ENCODE measurements around the gene PPIP5K1. TPM values are rescaled to one million over a fixed set of nuclear protein-coding genes. Genes with fewer than 3 reads are reported as not detected.
A peak's percentile ranks its signal among the peaks of the same experiment; 100 is the strongest.

The PPIP5K1 gene
- total and polyA plus RNA-seq, 10 donors: 4.5 to 62.0 (median 36.3) TPM

GRCh38 chr15:43514241-43515057 is 75.6 kb downstream of the PPIP5K1 start:
- TF ChIP-seq POLR2A (IDR thresholded peaks at IDR 0.05) (no peak), CTCF (IDR thresholded peaks at IDR 0.05 in 8 of 11, conservative IDR thresholded peaks at IDR 0.05 in 3 of 11) (peak in 7 of 11 experiments; percentile 13 to 56 (median 43))
- Histone ChIP-seq H3K4me1 (peaks cover 4 to 51% (median 34%) of the 10 kb centered on the region in 6 donors), H3K36me3 (no peaks in the 10 kb centered on the region), H3K9me3 (no peaks in the 10 kb centered on the region), H3K27me3 (replicated peaks in 1 of 7) (peaks cover 0 to 49% (median 21%) of the 10 kb centered on the region in 7 donors), H3K27ac (no peak overlapping the region), H3K4me3 (no peak overlapping the region)
- WGBS, 5 donors: 51 to 67% (median 57%) methylated on average over 4 of the region's 4 CpGs
- intact Hi-C loops (cut with DNase I; ENCODE audit: low total_unique reads): no loop called here
- DNase-seq: no peak

- H3K36me3 ChIP-seq: no peaks in the 10 kb centered on the region
- H3K4me1 ChIP-seq: peaks cover 4 to 49% (median 29%) of the 10 kb centered on the region in 6 donors
- no peak for TF ChIP-seq POLR2AphosphoS5 (IDR thresholded peaks at IDR 0.05)
- TF ChIP-seq POLR2A (IDR thresholded peaks at IDR 0.05): no peak
- TF ChIP-seq CTCF (IDR thresholded peaks at IDR 0.05 in 8 of 11, conservative IDR thresholded peaks at IDR 0.05 in 3 of 11): no peak
- H3K27ac ChIP-seq: no peak overlapping the region
- H3K4me3 ChIP-seq: no peak overlapping the region
- DNase-seq: no peak
- intact Hi-C loops (cut with DNase I; ENCODE audit: low total_unique reads): no loop called here
- WGBS, 5 donors: 69 to 82% (median 78%) methylated on average over 1 of the region's 1 CpG
- no peaks in the 10 kb centered on the region for H3K9me3 ChIP-seq
- H3K27me3 ChIP-seq (replicated peaks in 1 of 7): peaks cover 0 to 41% (median 20%) of the 10 kb centered on the region in 7 donors
Observed at GRCh38 chr15:43513550-43513949, 76.5 kb downstream of the PPIP5K1 start.

DNA sequence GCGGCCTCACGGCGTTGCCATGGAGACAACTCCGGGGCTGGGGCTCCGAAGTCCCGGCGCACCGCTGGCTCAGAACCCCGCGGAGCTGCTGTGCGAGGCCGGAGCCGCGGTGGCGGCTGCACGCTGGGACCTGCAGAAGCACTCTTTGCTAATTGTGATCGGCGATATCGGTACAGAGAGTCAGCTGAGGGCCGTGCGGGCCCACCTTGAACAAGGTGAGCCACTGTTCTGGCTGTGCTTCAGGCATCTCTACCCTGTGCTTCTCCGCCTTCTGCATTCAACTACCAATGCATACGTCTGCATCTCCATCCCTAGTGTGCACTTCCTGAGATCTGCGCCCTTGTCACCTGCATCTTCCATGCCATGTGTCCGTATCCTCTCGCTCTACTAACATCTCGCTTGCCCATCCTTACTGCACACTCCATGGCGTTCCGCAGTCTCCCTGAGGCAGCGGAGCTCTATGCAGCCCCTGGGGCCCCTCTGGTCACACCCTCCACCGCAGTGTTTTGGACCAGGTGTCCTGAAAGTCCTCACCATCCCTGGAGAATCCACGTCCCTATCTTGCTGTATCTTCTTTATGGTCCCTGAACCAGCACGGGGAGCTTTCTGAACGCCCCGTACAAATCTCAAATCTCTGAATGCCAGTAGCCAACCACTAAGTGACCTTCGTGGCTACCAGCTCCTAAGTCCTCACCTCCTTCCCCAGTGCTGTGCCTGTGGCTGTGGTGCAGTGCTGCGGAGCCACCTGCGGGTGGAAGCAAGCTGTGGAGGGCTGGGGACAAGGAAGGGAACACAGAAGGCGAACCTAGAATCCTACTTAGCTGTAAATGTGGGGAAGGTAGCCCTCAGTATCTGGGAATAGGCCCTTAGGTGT is 78.8 kb downstream of the PPIP5K1 start:
- Histone ChIP-seq H3K27ac (peak overlapping the region in 3 of 8 donors; percentile 81 to 86 (median 83)), H3K9me3 (no peaks in the 10 kb centered on the region), H3K36me3 (no peaks in the 10 kb centered on the region), H3K4me3 (peak overlapping the region; percentile 41 to 79 (median 75)), H3K4me1 (peaks cover 4 to 28% (median 18%) of the 10 kb centered on the region in 6 donors), H3K27me3 (replicated peaks in 1 of 7) (peaks cover 0 to 18% (median 0%) of the 10 kb centered on the region in 7 donors)
- DNase-seq: no peak
- 8 to 18% (median 9%) methylated on average over 28 to 39 of the region's 39 CpGs for WGBS, 5 donors
- intact Hi-C loops (cut with DNase I; ENCODE audit: low total_unique reads): no loop called here
- TF ChIP-seq POLR2A (IDR thresholded peaks at IDR 0.05) (no peak), POLR2AphosphoS5 (IDR thresholded peaks at IDR 0.05) (peak in 1 of 3 donors; percentile 16), CTCF (IDR thresholded peaks at IDR 0.05 in 8 of 11, conservative IDR thresholded peaks at IDR 0.05 in 3 of 11) (peak in 1 of 11 experiments; percentile 15)

Measured in spleen (tissue), 11 donors.